ENCODE results near the gene ZBTB20. TPM values are rescaled to one million over a fixed set of nuclear protein-coding genes. Genes with fewer than 3 reads are reported as not detected.

The ZBTB20 gene
- total RNA-seq, 1 donor from 2014 or later, result 30.4 TPM

- no peak for DNase-seq (ENCODE audit: low spot score in 2 of 2, unreplicated experiment in 2 of 2)
- TF ChIP-seq, protein P1, sequence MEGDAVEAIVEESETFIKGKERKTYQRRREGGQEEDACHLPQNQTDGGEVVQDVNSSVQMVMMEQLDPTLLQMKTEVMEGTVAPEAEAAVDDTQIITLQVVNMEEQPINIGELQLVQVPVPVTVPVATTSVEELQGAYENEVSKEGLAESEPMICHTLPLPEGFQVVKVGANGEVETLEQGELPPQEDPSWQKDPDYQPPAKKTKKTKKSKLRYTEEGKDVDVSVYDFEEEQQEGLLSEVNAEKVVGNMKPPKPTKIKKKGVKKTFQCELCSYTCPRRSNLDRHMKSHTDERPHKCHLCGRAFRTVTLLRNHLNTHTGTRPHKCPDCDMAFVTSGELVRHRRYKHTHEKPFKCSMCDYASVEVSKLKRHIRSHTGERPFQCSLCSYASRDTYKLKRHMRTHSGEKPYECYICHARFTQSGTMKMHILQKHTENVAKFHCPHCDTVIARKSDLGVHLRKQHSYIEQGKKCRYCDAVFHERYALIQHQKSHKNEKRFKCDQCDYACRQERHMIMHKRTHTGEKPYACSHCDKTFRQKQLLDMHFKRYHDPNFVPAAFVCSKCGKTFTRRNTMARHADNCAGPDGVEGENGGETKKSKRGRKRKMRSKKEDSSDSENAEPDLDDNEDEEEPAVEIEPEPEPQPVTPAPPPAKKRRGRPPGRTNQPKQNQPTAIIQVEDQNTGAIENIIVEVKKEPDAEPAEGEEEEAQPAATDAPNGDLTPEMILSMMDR (IDR thresholded peaks at IDR 0.05; ENCODE audit: unreplicated experiment), result no peak
- H3K36me3 Mint-ChIP-seq, result peaks cover 14% of the 10 kb centered on the region
- H3K9me3 Mint-ChIP-seq, result no peaks in the 10 kb centered on the region
- peaks cover 3% of the 10 kb centered on the region for H3K4me1 Mint-ChIP-seq
- H3K4me3 Mint-ChIP-seq, result no peak overlapping the region
- H3K27me3 Mint-ChIP-seq (ENCODE audit: low read depth), result no peaks in the 10 kb centered on the region
- no peak overlapping the region for H3K27ac Mint-ChIP-seq
Measured at GRCh38 chr3:114376516-114377185, 770.4 kb downstream of the ZBTB20 start.

GRCh38 chr3:114375608-114376421 is 771.3 kb downstream of the ZBTB20 start:
- H3K4me3 Mint-ChIP-seq, result no peak overlapping the region
- peaks cover 3% of the 10 kb centered on the region for H3K4me1 Mint-ChIP-seq
- H3K36me3 Mint-ChIP-seq, result peaks cover 14% of the 10 kb centered on the region
- TF ChIP-seq, protein P1 (IDR thresholded peaks at IDR 0.05; ENCODE audit: unreplicated experiment), result no peak
- no peak for DNase-seq (ENCODE audit: low spot score in 2 of 2, unreplicated experiment in 2 of 2)
- no peaks in the 10 kb centered on the region for H3K27me3 Mint-ChIP-seq (ENCODE audit: low read depth)
- no peak overlapping the region for H3K27ac Mint-ChIP-seq
- H3K9me3 Mint-ChIP-seq, result no peaks in the 10 kb centered on the region

- Mint-ChIP-seq H3K4me3 (no peak overlapping the region), H3K9me3 (no peaks in the 10 kb centered on the region), H3K27ac (no peak overlapping the region), H3K27me3 (ENCODE audit: low read depth) (no peaks in the 10 kb centered on the region), H3K36me3 (peaks cover 9% of the 10 kb centered on the region), H3K4me1 (no peaks in the 10 kb centered on the region)
- TF ChIP-seq, protein P1 (IDR thresholded peaks at IDR 0.05; ENCODE audit: unreplicated experiment), result no peak
- DNase-seq (ENCODE audit: low spot score in 2 of 2, unreplicated experiment in 2 of 2), result no peak
Measured at GRCh38 chr3:114374433-114374990, 772.6 kb downstream of the ZBTB20 start.

DNA sequence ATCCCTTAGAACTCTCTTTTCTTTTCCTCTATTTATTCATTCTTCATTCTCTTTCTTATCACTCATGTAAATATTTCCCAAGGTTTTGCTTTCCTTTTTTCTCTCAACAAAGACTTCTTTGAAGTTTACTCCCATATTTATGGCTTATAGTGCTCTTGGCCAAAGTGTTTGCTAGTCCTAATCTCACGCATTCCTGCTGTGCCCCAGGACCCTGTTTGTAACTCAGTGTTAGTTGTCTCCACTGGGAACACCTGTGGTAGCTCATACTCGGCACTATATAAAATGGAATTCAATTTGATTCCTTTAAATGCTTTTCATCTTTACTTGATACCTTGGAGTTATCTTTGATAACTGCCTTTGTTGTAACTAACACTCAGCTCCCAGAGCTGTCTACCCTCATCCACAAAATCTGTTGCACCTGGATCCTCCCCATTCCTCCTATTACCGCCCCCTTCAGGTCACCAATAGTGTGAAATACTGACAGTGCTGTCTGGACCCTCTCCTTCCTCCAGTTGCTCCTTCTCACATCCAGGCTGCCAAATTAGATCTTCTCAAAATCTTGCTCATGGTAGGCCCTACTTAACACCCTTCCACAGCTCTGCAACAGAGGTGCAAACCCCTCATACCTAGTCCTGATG is 776.4 kb downstream of the ZBTB20 start:
- H3K4me1 Mint-ChIP-seq, result peaks cover 5% of the 10 kb centered on the region
- DNase-seq (ENCODE audit: low spot score in 2 of 2, unreplicated experiment in 2 of 2), result no peak
- TF ChIP-seq, protein P1 (IDR thresholded peaks at IDR 0.05; ENCODE audit: unreplicated experiment), result no peak
- no peaks in the 10 kb centered on the region for H3K9me3 Mint-ChIP-seq
- H3K36me3 Mint-ChIP-seq, result no peaks in the 10 kb centered on the region
- no peak overlapping the region for H3K27ac Mint-ChIP-seq
- H3K4me3 Mint-ChIP-seq, result no peak overlapping the region
- no peaks in the 10 kb centered on the region for H3K27me3 Mint-ChIP-seq (ENCODE audit: low read depth)

GRCh38 chr3:114365909-114366308 is 781.2 kb downstream of the ZBTB20 start:
- H3K4me3 Mint-ChIP-seq, result no peak overlapping the region
- no peaks in the 10 kb centered on the region for H3K9me3 Mint-ChIP-seq
- peaks cover 9% of the 10 kb centered on the region for H3K4me1 Mint-ChIP-seq
- DNase-seq (ENCODE audit: low spot score in 2 of 2, unreplicated experiment in 2 of 2), result no peak
- H3K36me3 Mint-ChIP-seq, result no peaks in the 10 kb centered on the region
- TF ChIP-seq, protein P1 (IDR thresholded peaks at IDR 0.05; ENCODE audit: unreplicated experiment), result no peak
- H3K27me3 Mint-ChIP-seq (ENCODE audit: low read depth), result no peaks in the 10 kb centered on the region
- H3K27ac Mint-ChIP-seq, result no peak overlapping the region

All from mesothelial cell of epicardium (in vitro differentiated cells).